Measurements from ENCODE around the gene WIPF3. TPM values are rescaled to one million over a fixed set of nuclear protein-coding genes. Genes with fewer than 3 reads are reported as not detected.

WIPF3 gene
- total RNA-seq, 1 experiment from 2014 or later = not detected

DNA sequence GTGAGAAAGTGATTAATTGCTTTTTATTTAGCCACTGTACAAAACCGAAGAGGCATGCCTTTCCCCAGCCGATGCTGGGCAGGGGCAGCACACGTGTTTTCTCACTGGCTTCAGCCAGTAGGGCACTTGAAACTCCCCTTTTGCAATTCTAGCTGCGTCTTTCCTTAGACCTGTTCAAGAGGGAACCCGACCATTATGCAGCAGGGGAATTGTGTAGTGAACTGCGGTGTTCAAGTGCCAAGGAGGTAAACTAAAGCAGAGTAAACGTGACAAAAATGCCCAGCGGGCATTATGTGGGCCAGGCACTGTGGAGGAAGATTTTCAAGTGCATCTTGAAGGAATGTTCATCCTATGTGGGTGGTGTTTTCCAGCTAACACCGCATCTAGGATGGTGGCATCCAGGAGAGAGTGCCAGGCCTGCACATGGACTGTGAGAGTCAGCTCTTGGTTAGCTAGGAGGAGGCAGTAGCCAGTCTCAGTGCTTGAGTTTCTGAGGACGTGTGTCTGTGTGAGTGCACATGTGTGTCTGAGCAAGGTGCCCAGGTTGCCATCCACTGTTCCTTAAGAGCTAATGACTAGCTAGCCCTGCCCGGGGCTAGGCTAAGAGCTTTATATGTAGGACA is 3.3 kb downstream of the WIPF3 start:
- no peak for DNase-seq (ENCODE audit: low read depth)

DNA sequence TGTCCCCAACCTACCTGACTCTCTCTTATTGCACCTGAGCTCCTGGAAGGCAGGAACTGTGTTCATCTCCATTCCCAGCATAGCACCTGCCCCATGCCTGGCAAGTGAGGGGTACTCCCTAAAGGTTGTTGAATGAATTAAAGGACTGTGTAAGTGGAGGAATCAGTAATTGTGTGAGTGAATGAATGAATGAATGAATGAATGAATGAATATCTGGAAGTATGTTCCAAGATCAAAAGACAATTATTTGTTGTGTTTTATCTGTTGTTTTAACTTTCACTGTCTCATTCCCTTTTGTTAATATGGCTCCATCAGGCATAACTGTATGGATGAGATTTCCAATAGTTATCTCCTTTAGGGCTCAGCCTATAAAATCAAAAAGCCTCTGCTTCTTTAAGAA is 4.0 kb downstream of the WIPF3 start:
- no peak for DNase-seq (ENCODE audit: low read depth)

DNA sequence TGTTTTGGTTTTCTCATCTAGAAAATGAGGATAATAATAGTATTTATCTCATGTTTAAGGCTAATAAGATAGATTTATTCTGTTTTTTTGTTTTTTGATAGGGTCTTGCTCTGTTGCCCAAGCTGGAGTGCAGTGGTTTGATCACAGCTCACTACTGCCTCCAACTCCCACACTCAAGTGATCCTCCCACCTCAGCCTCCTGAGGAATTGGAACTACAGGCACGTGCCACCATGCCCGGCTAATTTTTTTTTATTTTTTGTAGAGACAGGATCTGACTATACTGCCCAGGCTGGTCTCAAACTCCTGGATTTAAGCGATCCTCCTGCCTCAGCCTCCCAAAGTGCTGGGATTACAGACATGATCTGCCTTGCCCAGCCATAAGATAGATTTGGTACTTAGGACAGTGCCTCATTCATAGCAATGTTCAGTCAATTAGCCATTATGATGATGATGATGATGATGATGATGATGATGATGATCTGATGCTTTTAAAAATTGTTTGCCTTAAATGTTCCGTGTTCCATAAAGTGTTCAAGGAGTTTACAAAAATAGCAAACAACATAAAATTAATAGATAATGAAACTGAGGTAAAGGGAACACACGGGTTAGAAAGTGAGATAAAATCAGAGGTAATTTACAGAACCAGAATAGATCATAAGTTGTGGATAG is 4.6 kb downstream of the WIPF3 start:
- DNase-seq (ENCODE audit: low read depth) = no peak

DNA sequence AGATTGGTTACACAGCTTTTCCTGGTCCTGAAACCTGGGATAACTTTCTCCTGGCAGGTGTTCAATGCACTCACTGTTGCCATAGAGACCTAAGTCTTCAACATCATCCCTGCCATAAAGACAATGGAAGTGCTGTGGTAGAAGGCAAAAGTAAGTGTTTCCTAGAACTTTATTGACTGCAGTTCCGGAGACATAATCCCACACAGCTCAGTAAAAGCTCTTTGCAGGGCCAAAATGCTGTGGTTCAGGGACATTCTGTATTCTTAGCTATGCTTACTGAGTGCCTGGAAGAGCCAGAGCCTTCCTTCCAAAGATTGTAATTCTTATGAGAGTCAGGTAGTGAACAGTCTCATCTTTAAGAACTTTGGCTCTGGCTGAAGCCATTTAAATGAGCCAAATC is 5.3 kb downstream of the WIPF3 start:
- no peak for DNase-seq (ENCODE audit: low read depth)

DNA sequence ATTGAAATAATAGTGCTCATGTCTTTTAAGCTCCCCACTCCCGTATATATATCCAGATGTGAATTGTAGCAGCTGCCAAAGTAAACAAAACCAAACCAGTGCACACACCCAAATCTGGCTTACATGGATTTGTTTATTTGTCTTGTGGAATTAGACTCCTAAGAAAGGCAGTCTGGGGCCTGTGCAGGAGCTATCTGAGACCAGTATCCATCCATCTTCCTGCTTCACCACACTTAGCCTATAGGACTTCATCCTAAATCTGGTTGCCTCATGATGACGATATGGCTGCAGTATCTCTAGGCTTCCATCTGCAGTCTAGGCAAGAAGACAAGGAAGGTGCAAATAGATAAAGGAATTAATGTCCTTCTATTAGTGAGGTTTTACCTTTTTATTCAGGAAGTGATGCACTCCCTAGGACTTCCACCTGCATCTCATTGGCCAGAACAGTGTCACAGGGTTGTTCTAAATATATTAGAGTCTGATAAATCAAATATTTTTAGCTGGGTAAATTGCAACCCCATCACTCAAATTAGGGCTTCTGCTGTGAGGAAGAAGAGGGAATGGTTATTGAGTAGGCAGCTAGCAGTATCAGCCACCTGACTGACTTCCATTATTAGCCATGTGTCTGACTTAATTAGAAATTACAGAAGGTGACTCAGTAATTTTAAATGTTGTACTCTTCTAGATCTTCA is 6.0 kb downstream of the WIPF3 start:
- no peak for DNase-seq (ENCODE audit: low read depth)

DNA sequence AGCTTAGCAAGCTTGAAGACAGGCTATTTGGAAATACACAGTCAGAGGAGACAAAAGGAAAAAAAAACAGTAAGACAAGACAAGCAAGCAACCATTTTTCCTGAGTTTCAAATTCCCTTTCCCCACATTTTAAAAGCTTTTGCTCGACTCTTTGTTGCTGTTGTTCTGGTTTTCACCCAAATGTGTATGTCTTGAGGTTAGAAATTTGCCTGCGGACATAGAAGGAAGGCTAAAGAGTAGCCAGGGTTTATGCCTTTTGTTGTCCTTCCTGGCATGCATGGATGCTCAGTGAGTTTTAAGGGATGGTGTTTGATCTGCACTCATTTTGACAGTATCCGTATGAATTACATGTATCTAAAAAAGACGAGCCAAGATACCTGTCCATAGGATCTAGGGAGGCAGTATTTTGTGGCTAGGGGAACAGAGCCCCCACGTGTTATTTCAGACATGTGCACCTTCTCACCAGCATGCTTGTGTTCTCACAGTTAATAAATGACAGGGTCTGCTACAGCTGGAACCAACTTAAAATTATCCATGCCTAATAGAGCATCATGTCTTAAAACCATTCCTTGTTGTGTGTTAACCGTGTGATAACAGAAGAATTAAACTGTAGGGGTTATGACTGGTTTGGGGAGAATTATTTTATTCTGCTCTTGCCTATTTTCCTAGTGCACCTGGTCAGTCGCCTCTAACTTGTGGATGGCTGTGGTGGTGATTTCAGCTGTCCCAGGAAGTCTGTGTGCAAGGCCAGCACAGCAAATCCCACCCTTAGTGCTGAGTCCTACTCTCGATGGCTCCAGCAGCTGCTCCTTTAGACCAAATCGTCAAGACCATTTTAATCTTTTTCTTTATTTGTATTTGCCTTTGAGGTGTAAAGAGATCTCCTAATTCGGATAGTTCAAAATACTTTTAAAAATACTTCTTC is 9.1 kb downstream of the WIPF3 start:
- DNase-seq (ENCODE audit: low read depth) = no peak

DNA sequence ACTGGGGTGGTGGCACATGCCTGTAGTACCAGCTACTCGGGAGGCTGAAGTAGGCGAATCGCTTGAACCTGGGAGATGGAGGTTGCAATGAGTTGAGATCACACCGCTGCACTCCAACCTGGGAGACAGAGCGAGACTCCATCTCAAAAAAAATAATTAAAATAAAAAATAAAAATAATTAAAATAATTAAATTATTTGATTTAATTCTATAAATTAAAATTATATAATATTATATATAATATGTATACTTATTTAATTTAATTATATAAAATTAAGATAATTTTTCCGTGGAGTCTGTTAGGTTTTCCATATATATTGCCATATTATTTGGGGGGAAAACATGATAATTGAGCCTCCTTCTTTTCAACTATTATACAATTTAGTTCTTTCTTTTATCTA is 12.0 kb downstream of the WIPF3 start:
- no peak for DNase-seq (ENCODE audit: low read depth)

DNA sequence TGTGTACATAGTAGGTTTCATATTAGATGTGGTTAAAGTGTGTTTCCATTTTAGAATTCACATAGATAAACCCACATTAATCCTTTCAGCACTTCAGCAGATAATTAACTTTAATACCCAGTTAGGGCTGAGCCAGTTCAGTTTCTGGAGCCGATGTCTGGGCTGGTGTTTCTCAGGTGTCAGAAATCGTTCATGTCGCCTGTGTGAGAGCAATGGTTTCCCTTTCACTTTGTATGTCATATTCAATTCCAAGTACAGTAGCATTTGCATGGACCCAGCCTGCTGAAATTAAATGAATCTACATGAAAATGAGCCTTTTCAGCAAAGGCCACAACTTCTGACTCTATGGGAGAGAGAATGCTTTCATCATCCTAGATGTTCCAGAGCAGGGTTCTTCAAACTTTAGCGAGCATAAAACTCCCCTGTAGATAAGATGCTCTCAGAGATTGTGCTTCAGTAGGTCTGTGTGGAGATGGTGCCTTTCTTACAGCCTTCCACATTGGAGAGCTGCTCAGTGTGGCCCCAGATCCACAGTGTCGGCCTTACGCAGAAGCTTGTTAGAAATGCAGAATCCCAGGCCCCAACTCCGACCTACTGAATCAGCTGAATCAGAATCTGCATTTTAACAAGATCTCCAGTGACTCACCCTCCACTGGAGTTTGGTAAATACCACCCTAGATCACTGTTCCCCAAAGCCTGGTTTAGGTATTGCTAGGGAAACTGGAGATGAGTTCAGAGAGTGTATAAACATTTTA is 19.6 kb downstream of the WIPF3 start:
- peak; percentile 16 for DNase-seq (ENCODE audit: low read depth)

DNA sequence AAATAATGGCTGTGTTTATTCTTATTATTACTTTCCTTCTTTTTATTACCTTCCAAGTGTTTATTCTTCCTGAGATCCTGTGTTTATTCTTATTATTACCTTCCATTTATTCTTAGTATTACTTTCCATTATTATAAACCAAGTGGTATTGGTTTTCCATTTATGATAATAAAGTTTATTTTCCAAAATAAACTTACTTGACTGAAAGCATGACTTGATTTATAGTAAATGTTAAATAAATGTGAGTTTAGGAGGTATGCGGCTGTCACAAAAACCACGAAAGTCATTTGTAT is 20.2 kb downstream of the WIPF3 start:
- no peak for DNase-seq (ENCODE audit: low read depth)

DNA sequence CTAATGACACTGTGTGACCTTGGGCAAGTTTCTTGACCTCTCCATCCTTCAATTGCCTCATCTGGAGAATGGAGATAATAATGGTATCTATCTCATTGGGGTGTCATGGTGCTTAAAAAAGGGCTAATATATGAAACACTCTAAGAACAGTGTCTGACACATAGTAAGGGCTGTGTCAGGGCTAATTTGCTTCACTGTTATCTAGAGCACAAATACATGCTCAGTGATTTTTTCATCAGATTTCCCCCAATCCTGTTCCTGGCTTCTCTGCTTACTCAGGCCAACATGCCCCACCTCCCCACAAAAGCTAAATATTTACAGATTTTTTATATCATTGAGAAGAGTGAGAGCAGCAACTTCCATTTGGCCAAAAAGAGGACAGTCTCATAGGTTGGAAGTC is 20.6 kb downstream of the WIPF3 start:
- DNase-seq (ENCODE audit: low read depth) = no peak

DNA sequence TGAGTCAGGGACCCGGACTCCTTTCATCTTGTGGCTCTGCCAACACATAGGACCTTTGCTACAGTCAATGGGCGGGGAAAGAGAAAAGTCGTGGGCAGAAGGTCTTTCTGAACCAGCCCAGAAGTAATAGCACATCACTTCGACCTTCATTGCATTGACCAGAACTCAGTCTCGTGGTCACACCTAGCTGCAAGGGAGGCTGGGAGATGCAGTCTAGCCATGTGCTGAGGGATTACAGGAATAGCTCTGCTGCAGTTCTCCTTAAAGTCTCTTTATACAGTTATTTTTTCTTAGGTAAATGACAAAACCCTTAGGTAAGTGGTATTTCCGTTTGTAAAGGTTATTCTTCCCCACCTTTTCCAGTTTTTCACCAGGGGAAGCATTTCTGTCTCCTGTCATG is 25.4 kb downstream of the WIPF3 start:
- no peak for DNase-seq (ENCODE audit: low read depth)

DNA sequence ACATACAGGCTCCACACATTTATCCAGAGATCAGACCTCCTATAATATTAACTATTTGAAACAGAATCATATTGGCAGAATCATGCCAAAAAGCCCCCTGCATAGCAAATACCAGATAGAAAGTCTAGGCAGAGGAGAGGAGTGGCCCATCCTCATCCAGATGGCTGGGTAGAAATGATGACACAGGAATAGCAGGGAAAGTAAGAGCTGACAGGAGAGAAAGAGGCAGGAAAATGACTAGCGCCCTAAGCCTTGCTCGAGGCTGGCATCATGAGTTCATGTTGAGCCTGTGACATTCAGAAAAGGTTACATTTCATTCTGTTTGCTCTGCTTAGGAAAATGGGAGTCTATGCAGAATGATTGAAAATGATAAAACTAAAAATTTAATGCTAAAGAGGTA is 27.6 kb downstream of the WIPF3 start:
- DNase-seq (ENCODE audit: low read depth) = no peak

DNA sequence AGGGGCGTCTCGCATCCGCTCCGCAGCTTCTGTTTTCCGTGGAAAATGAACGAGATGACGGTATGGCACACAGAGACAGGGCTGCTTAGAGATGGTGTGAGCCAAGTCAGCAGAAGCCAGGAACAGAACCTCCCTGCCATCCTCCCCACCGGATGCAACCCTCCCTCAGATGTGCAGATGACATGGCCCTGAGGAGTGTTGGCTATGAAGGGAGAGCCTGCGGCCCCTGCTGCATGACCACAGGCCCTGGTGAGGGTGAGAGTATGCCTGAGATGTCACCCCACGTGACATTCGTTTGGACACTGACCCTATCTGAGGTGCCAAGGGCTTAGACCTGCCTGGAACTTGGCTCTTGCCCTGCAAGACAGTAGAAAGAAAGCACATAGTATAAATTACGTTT is 29.4 kb downstream of the WIPF3 start:
- no peak for DNase-seq (ENCODE audit: low read depth)

DNA sequence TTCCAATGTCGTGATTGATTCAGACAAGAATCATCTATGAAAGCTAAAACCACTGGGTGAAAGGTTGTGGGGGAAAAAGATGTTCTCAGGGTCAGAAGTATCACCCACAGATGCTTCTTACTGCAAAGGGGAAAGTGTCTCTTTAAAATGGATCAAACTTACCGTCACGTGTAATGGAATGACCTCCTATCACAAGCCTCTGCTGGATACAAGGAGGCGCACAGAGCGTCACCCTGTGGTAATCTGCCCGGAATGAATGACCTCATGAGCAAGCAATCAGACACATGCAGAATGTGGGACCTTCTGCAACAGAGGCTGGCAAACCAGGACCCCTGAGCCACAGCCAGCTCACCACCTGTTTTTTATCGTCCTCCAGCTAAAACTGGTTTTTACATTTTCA is 33.0 kb downstream of the WIPF3 start:
- peak; percentile 55 for DNase-seq (ENCODE audit: low read depth)

DNA sequence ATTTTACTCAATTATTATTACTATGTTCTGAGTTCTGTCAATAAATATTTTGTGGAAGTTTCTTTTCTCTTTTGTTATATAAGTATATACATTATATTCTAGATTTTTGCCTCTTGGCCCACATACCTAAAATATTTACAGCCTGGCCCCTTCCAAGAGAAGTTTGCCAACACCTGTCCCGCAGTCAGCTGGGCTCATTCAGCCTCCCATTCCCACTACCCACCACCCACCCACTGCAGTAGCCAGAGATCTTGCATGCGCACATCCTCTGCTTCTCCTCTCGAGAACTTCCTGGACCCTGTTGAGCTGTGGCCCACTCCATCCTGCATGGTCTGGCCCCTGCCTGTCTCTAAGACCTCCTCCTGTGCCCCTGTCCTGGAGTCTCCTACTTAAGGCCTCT is 33.6 kb downstream of the WIPF3 start:
- DNase-seq (ENCODE audit: low read depth) = no peak

DNA sequence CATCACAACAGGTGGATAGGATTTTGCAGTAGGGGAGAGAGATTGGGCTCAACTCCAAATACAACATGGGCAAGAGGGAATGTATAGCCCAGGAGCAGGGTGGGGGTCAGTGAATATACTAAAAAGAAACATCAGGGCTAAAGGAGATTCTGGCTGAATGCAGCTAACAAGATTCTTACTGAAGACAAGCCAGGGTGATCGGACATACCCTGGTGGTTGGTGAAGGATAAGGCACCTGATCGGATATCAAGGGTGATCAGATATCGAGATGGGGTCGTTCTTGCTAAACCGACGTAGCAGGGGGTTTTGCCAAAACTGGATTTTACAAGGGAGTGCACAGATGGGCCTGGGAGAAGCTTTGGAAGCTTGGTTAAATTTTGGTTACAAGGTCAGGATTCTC is 34.4 kb downstream of the WIPF3 start:
- DNase-seq (ENCODE audit: low read depth) = no peak

DNA sequence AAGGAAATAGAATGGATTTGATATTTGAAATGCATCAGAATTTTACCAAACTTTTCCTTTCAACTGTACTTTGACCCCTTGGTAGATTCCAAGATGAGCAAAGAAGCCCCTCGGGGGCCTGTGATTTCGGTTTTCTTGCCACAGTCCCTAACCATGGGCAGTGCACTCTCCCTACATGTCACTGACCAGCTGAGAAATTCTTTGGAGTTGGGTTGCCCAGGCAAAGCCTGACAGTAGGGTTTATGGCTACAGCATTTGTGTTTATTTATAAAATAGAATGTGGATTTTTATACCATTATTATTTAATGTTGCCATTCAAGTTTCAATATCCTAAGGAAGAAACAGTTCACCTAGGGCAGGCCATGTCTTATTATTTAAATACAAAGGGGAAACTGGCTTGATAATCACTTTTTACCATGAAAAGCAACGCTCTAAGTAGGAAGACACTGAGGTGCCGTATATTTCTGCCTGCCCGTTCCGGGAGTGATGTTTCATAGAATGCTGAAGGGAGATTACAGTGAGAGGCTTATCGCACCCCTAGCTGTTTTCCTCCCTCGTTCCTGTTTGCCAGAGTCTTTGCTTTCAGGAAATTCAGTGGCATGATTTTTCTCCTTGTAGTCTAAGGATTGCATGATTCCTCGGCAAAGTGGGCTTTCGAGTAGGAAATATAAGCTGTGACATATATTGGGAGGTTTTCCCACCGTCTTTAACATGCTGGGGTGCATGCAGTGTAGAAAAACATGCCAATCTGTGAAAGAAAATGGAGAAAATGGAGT is 35.8 kb downstream of the WIPF3 start:
- DNase-seq (ENCODE audit: low read depth) = no peak

DNA sequence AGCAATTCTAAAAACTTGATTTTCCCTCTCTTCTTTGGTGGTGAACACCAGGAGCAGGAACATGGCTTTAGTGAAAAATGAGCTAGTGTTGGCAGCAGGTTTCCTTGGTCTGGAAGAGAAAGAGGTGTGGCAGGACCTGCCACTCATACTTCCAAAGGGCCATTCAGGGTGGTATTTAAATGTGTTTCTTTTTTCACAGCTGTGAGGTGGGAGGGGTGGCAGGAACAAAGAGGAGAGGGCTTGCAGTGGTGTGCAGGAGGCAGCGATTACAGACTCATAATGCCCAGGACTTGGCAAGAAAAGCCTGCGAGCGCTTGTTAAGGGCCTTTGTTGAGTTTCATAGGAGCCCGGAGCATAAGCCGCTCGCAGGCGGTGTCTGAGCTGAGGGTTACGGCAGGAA is 36.8 kb downstream of the WIPF3 start:
- DNase-seq (ENCODE audit: low read depth) = no peak

DNA sequence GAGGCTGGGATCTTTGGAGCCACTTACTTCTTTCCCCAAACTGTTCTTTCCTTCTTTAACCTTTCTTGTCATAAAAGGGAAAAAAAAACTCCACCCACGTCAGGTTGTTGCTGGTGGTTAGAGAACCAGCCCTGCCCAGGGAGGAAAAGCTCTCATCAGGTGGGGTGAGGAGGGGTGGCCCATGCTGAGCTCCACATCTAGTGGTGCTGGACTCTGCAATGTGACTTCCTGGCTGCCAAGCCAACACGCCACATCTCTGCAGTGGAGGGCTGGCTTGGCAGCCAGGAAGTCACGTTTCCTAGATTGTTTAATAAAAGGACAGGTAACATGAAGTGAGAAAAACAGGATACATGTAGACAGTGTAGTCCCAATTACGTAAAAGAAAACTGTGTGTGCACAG is 37.4 kb downstream of the WIPF3 start:
- DNase-seq (ENCODE audit: low read depth) = no peak

DNA sequence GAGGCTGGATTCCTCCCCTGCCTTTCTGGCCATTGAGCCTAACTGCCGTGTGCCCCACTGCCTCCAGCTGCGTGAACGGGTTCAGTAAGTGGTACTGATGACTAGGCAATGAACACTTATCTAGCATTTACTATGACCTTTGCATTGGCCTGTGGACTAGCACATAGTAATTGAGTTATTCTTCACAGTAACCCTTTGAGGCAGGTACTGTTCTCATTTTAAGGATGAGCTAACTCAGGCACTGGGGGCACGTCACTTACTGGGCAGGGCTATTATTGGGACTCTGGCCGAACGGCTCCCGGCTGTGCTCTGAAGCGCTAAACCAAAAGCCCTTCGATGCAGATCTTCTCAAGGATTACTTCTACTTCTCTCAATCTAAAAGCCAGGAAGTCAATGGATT is 38.3 kb downstream of the WIPF3 start:
- no peak for DNase-seq (ENCODE audit: low read depth)

DNA sequence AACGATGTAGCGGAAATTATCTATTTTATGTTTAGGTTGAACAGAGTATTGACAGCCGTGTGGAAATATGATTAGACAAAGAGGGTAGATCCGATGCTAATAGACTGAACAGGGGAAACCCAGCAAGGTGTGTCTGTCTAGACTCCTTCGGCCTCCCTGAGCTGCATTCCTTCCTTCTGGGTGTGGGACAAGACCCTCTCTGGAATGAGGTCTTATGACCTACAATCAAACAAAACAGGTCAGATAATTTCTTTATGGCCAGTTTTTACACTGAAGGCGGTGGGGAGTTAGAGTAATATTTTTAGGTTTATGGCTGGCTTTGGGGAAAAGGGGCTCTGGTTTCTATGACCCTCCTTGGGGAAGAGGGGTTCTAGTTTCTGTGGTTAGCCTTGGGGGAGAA is 41.2 kb downstream of the WIPF3 start:
- DNase-seq (ENCODE audit: low read depth) = no peak
